Right atrium auricular region (tissue), 2 donors: Measurements from ENCODE around the gene MYO15B. TPM values are rescaled to one million over a fixed set of nuclear protein-coding genes. Genes with fewer than 3 reads are reported as not detected.

Experiments used
- DNase-seq: peaks from one replicate; pipeline ENCODE4 v3.0.0-alpha.2; 2019; ENCODE audit warnings: low spot score
- H3K27ac ChIP-seq, 2 donors: fragments of 200-600 bp; sonication (generic); 1 replicate in 1 of 2; 2 replicates in 1 of 2; pipeline ENCODE4 v1.5.1; 2016 to 2019
- H3K27me3 ChIP-seq, 2 donors: fragments of 200-600 bp; sonication (generic); one replicate each; pipeline versions ENCODE4 v1.5.1 to v1.6.0; 2017 to 2019
- H3K36me3 ChIP-seq: fragments of 200-600 bp; sonication (generic); one replicate; pipeline ENCODE4 v1.5.1; 2016
- H3K4me1 ChIP-seq, 2 donors: fragments of 200-600 bp; sonication (generic); one replicate each; pipeline versions ENCODE4 v1.5.1 to v1.6.0; 2017 to 2019
- H3K4me3 ChIP-seq, 2 donors: fragments of 200-600 bp; sonication (generic); 1 replicate in 1 of 2; 2 replicates in 1 of 2; pipeline ENCODE4 v1.5.1; 2017 to 2019; ENCODE audit warnings: mild to moderate bottlenecking in 1 of 2, moderate library complexity in 1 of 2
- H3K9me3 ChIP-seq, 2 donors: fragments of 200-600 bp; sonication (generic); one replicate each; pipeline ENCODE4 v1.5.1; 2019
- CTCF ChIP-seq, 2 donors: fragments of 200-600 bp; sonication (generic); IDR thresholded peaks; one replicate each; pipeline ENCODE4 v1.5.1; 2019; ENCODE audit warnings: antibody characterized with exemption in 2 of 2
- total RNA-seq, 2 donors: library from RNA; depleted of rRNA; stranded (reverse); fragments of >200 nt; gene quantifications; one replicate each; pipeline ENCODE4 v1.1.0, GENCODE V29; 2016

Gene MYO15B
- total RNA-seq, 2 donors from 2014 or later, result 29.3 to 34.3 TPM

GRCh38 chr17:75664099-75664549 lies 76.5 kb downstream of the MYO15B start:
- DNase-seq, result no peak
- Histone ChIP-seq H3K27me3 (no peaks in the 10 kb centered on the region), H3K36me3 (peaks cover 36% of the 10 kb centered on the region), H3K9me3 (no peaks in the 10 kb centered on the region), H3K27ac (no peak overlapping the region), H3K4me3 (no peak overlapping the region), H3K4me1 (peaks cover 0 to 23% of the 10 kb centered on the region in 2 donors)
- TF ChIP-seq CTCF (IDR thresholded peaks at IDR 0.05), result no peak

- Histone ChIP-seq H3K27me3 (no peaks in the 10 kb centered on the region), H3K27ac (no peak overlapping the region), H3K4me3 (peak overlapping the region; percentile 91 to 97), H3K36me3 (peaks cover 41% of the 10 kb centered on the region), H3K4me1 (peaks cover 0 to 27% of the 10 kb centered on the region in 2 donors), H3K9me3 (no peaks in the 10 kb centered on the region)
- TF ChIP-seq CTCF (IDR thresholded peaks at IDR 0.05), result no peak
- no peak for DNase-seq
Observed at GRCh38 chr17:75665981-75666380, 78.4 kb downstream of the MYO15B start.

GRCh38 chr17:75666959-75667790 lies 79.6 kb downstream of the MYO15B start, which contains the start of the genes RECQL5 and SAP30BP:
TSS of gene RECQL5 (minus strand) at chr17:75667154. CDS start at chr17:75666557, 597 bp downstream.
TSS of gene SAP30BP (plus strand) at chr17:75667338. CDS start at chr17:75667373, 35 bp downstream.
- H3K4me3 ChIP-seq, result peak within 1 kb of the TSS; percentile 91 to 97
- H3K4me1 ChIP-seq, result peaks cover 0 to 29% of the 10 kb centered on the region in 2 donors
- H3K9me3 ChIP-seq, result no peaks in the 10 kb centered on the region
- H3K27me3 ChIP-seq, result no peaks in the 10 kb centered on the region
- H3K27ac ChIP-seq, result peak within 1 kb of the TSS; percentile 82 to 87
- no peak for TF ChIP-seq CTCF (IDR thresholded peaks at IDR 0.05)
- H3K36me3 ChIP-seq, result peaks cover 41% of the 10 kb centered on the region
- DNase-seq, result peak; percentile 99

DNA sequence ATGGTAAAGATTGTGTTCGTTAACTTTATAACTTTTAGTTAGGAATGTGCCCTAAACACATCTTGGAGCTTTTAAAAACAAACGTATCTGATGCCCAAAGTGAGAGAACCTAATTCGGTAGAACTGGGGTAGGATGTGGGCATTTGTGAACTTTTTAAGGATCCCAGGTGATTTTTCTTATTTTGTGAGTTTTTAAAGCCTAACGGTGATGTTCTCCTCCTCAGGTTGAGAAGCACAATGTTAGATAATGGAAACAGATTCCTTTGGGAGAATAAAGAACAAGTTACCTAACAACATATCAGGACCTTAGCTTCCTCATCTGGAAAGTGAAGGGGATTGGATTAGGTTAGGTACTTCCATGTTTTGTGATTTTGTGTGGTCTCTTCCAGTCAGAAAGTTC lies 80.2 kb downstream of the MYO15B start:
- Histone ChIP-seq H3K36me3 (peaks cover 43% of the 10 kb centered on the region), H3K4me1 (peaks cover 0 to 29% of the 10 kb centered on the region in 2 donors), H3K9me3 (no peaks in the 10 kb centered on the region), H3K27me3 (no peaks in the 10 kb centered on the region), H3K4me3 (peak overlapping the region; percentile 91 to 97), H3K27ac (peak overlapping the region; percentile 82 to 87)
- DNase-seq, result no peak
- TF ChIP-seq CTCF (IDR thresholded peaks at IDR 0.05), result no peak

DNA sequence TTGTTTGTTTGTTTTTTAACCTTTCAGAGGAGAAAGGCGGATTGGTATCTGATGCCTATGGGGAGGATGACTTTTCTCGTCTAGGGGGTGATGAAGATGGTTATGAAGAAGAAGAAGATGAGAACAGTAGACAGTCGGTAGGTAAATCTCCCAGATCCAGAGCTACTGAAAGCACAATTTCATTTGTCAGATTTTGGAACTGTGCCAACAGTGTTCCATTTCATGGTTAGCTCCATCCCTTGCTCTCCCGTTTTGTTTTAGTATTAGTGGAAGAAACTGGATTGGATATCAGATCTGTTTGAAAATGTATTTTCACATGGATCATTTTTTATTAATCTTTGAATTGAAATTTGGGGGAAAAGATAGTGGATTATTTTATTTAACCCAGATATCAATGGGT lies 80.9 kb downstream of the MYO15B start:
- no peak overlapping the region for H3K27ac ChIP-seq
- no peak for TF ChIP-seq CTCF (IDR thresholded peaks at IDR 0.05)
- no peak for DNase-seq
- H3K36me3 ChIP-seq, result peaks cover 48% of the 10 kb centered on the region
- no peaks in the 10 kb centered on the region for H3K27me3 ChIP-seq
- H3K4me1 ChIP-seq, result peaks cover 0 to 29% of the 10 kb centered on the region in 2 donors
- no peaks in the 10 kb centered on the region for H3K9me3 ChIP-seq
- no peak overlapping the region for H3K4me3 ChIP-seq
